Measurements from ENCODE around the gene ZCCHC8.
"Not testable (repeated sequence)": the region's sequence is repeated elsewhere in the genome, so short reads cannot be mapped to it uniquely, and the experiment has no call there.

ZCCHC8 gene

DNA sequence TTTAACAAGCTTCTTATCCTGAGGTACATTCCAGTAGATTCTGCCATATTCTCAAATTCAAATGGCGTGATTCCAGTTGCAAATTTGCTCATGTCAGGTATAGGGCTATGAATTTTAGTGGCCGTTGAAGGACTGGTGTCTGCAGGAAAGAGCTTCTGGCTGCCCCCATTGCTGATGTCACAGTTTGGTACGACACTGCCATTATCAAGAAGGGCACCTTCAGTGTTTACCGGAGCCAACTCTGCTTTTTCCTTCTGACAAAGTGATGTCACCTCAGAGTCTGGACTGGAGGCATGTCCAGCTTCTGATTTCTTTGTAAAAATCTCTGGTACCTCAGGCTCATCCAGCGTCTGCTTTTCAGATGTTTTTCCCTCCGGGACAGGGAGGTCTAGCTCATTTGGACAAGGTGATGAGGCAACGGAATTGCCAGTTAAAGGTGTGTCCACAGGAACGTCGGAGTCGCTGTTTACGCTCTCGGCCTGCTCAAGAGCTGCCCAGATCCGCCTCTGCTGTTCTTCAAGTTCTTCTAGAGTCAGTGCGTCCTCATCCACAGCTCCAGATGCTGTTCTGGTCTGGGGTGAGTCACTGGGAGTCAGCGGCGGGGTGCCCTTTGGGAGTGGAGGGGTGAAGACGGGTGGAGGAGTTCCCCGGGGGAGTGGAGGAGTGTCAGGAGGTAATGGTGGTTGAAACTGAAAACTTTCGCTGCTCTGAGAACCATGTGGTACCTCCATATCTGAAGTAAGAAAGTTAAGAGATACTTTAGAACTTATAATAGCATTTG lies 27.0 kb downstream of the ZCCHC8 start:
- no peak overlapping the region for H3K9ac ChIP-seq (ENCODE audit: low read length)
- peak overlapping the region; percentile 16; the same call in 1 of the 2 replicates for H3K4me3 ChIP-seq (ENCODE audit: low read length)
- H3K4me2 ChIP-seq (ENCODE audit: low read length) = peak overlapping the region; percentile 62
- no peak overlapping the region for H2AFZ ChIP-seq (ENCODE audit: low read depth, low read length)
- no peak for TF ChIP-seq EZH2phosphoT487 (IDR thresholded peaks at IDR 0.05; ENCODE audit: low read depth)
- TF ChIP-seq CTCF (IDR thresholded peaks at IDR 0.05; ENCODE audit: low read depth, low read length) = no peak
- no peaks in the 10 kb centered on the region for H3K9me3 ChIP-seq (ENCODE audit: insufficient read depth, low read length)
- H3K79me2 ChIP-seq (ENCODE audit: low read length) = no peaks in the 10 kb centered on the region
- H3K27me3 ChIP-seq (ENCODE audit: low read depth, low read length) = no peaks in the 10 kb centered on the region
- H3K4me1 ChIP-seq (ENCODE audit: low read length) = peaks cover 24% of the 10 kb centered on the region
- 0 out of 2 replicates have a peak overlapping the region, but pooled peaks have one; percentile 29 for H3K27ac ChIP-seq (ENCODE audit: low read length)
- peaks cover 44% of the 10 kb centered on the region for H3K36me3 ChIP-seq (replicated peaks; ENCODE audit: low read depth, low read length)
- peaks cover 23% of the 10 kb centered on the region for H4K20me1 ChIP-seq (ENCODE audit: insufficient read depth, low read length)

DNA sequence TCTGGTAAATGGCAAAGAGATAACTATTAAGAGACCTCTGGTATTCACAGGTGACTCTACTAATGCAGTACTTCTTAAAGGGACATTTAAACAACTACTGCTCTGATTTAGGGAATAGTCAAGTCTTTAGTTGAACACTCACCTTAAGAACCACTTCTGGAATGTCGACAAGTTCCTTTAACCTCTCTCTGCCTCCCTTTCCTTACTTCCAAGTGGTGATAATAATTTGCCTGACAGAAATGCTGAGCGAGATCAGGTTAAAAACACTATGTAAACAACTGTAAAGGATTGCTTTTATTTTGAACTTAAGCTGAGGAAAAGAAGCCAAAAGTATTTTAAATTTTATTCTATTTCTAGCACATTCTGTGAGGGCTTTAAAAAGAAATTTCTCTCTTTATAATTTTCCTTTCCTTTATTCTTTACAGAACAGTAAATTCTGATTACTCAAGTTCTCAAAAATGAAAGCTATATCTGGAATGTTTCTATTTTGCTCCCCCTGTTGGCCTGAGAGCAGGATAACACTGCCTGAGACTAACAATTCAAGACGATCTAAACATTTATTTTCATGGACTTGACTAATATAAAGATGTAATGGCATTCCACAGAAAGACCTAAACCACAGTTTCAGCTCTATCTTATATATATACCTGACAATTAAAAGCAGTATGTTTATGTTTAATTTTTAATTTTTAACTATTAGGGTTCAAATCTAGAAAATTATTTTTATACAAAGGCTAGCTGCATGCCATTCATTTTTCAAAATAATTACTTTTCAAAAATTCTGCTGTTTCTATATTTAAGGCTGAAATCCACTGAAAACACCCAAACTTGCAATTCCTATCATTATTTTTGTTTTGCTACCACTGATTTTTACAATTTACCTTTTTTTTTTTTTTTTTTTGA lies 29.2 kb downstream of the ZCCHC8 start:
- Histone ChIP-seq H3K4me1 (ENCODE audit: low read length) (peaks cover 24% of the 10 kb centered on the region), H3K36me3 (replicated peaks; ENCODE audit: low read depth, low read length) (peaks cover 30% of the 10 kb centered on the region), H3K27ac (ENCODE audit: low read length) (no peak overlapping the region), H3K9ac (ENCODE audit: low read length) (no peak overlapping the region), H3K9me3 (ENCODE audit: insufficient read depth, low read length) (no peaks in the 10 kb centered on the region), H3K4me2 (ENCODE audit: low read length) (no peak overlapping the region), H4K20me1 (ENCODE audit: insufficient read depth, low read length) (peaks cover 23% of the 10 kb centered on the region), H2AFZ (ENCODE audit: low read depth, low read length) (no peak overlapping the region), H3K27me3 (ENCODE audit: low read depth, low read length) (no peaks in the 10 kb centered on the region), H3K4me3 (ENCODE audit: low read length) (no peak overlapping the region), H3K79me2 (ENCODE audit: low read length) (no peaks in the 10 kb centered on the region)
- TF ChIP-seq CTCF (IDR thresholded peaks at IDR 0.05; ENCODE audit: low read depth, low read length) = peak; percentile 74
- TF ChIP-seq EZH2phosphoT487 (IDR thresholded peaks at IDR 0.05; ENCODE audit: low read depth) = no peak

DNA sequence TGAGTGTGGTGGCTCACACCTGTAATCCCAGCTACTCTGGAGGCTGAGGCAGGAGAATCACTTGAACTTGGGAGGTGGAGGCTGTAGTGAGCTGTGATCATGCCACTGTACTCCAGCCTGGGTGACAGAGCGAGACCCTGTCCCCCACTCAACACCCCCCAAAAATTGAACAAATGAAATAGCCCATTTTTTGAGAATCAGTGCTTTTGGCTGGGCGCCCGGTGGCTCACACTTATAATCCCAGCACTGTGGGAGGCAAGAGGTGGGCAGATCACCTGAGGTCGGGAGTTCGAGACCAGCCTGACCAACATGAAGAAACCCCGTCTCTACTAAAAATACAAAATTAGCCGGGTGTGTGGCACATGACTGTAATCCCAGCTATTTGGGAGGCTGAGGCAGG lies 30.2 kb downstream of the ZCCHC8 start:
- Histone ChIP-seq H3K36me3 (replicated peaks; ENCODE audit: low read depth, low read length) (peaks cover 24% of the 10 kb centered on the region), H3K4me1 (ENCODE audit: low read length) (peaks cover 23% of the 10 kb centered on the region), H4K20me1 (ENCODE audit: insufficient read depth, low read length) (peaks cover 18% of the 10 kb centered on the region)
- not testable (repeated sequence) for H3K79me2 ChIP-seq (ENCODE audit: low read length); H3K9me3 ChIP-seq (ENCODE audit: insufficient read depth, low read length); H3K27ac ChIP-seq (ENCODE audit: low read length); H3K4me3 ChIP-seq (ENCODE audit: low read length); H2AFZ ChIP-seq (ENCODE audit: low read depth, low read length); H3K4me2 ChIP-seq (ENCODE audit: low read length); H3K27me3 ChIP-seq (ENCODE audit: low read depth, low read length); H3K9ac ChIP-seq (ENCODE audit: low read length)

DNA sequence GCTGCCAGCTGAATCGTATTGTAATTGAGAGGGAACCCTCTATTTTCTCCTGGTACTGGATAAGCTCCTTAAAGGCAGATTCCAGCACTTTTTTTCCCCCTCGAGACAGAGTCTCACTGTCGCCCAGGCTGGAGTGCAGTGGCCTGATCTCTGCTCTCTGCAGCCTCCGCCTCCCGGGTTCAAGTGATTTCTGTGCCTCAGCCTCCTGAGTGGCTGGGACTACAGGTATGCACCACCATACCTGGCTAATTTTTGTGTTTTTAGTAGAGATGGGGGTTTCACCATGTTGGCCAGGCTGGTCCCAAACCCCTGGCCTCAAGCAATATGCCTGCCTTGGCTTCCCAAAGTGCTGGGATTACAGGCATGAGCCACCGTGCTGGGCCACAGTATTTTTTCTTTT lies 30.9 kb downstream of the ZCCHC8 start:
- not testable (repeated sequence) for H3K4me2 ChIP-seq (ENCODE audit: low read length); H3K9ac ChIP-seq (ENCODE audit: low read length); H3K9me3 ChIP-seq (ENCODE audit: insufficient read depth, low read length); H3K27ac ChIP-seq (ENCODE audit: low read length); H3K79me2 ChIP-seq (ENCODE audit: low read length); H3K4me3 ChIP-seq (ENCODE audit: low read length); H3K27me3 ChIP-seq (ENCODE audit: low read depth, low read length); H2AFZ ChIP-seq (ENCODE audit: low read depth, low read length)
- Histone ChIP-seq H3K4me1 (ENCODE audit: low read length) (peaks cover 16% of the 10 kb centered on the region), H3K36me3 (replicated peaks; ENCODE audit: low read depth, low read length) (peaks cover 19% of the 10 kb centered on the region), H4K20me1 (ENCODE audit: insufficient read depth, low read length) (peaks cover 11% of the 10 kb centered on the region)

- H3K36me3 ChIP-seq (replicated peaks; ENCODE audit: low read depth, low read length) = peaks cover 10% of the 10 kb centered on the region
- H3K9ac ChIP-seq (ENCODE audit: low read length) = no peak overlapping the region
- H3K9me3 ChIP-seq (ENCODE audit: insufficient read depth, low read length) = no peaks in the 10 kb centered on the region
- no peak for TF ChIP-seq EZH2phosphoT487 (IDR thresholded peaks at IDR 0.05; ENCODE audit: low read depth)
- no peak for TF ChIP-seq CTCF (IDR thresholded peaks at IDR 0.05; ENCODE audit: low read depth, low read length)
- no peaks in the 10 kb centered on the region for H3K79me2 ChIP-seq (ENCODE audit: low read length)
- H3K4me1 ChIP-seq (ENCODE audit: low read length) = no peaks in the 10 kb centered on the region
- H4K20me1 ChIP-seq (ENCODE audit: insufficient read depth, low read length) = no peaks in the 10 kb centered on the region
- H2AFZ ChIP-seq (ENCODE audit: low read depth, low read length) = no peak overlapping the region
- H3K27ac ChIP-seq (ENCODE audit: low read length) = no peak overlapping the region
- no peak overlapping the region for H3K4me2 ChIP-seq (ENCODE audit: low read length)
- no peak overlapping the region for H3K4me3 ChIP-seq (ENCODE audit: low read length)
- no peaks in the 10 kb centered on the region for H3K27me3 ChIP-seq (ENCODE audit: low read depth, low read length)
Measured at GRCh38 chr12:122467983-122468382, 32.7 kb downstream of the ZCCHC8 start.

GRCh38 chr12:122464317-122465042 lies 36.3 kb downstream of the ZCCHC8 start:
- H3K27me3 ChIP-seq (ENCODE audit: low read depth, low read length); H3K79me2 ChIP-seq (ENCODE audit: low read length); H3K27ac ChIP-seq (ENCODE audit: low read length); H3K9ac ChIP-seq (ENCODE audit: low read length); H3K4me1 ChIP-seq (ENCODE audit: low read length); H3K4me3 ChIP-seq (ENCODE audit: low read length); H3K4me2 ChIP-seq (ENCODE audit: low read length); H2AFZ ChIP-seq (ENCODE audit: low read depth, low read length); H4K20me1 ChIP-seq (ENCODE audit: insufficient read depth, low read length); H3K36me3 ChIP-seq (replicated peaks; ENCODE audit: low read depth, low read length); H3K9me3 ChIP-seq (ENCODE audit: insufficient read depth, low read length): not testable (repeated sequence)

Measured in OCI-LY3 (cell line).